ENCODE measurements around the gene TLNRD1.

Gene TLNRD1

GRCh38 chr15:81043281-81043934, 42.7 kb downstream of the TLNRD1 start:
- Histone ChIP-seq H3K4me1 (ENCODE audit: insufficient read depth, low read length, severe bottlenecking) (no peaks in the 10 kb centered on the region), H3K4me3 (ENCODE audit: low read depth, low read length, poor library complexity, severe bottlenecking) (no peak overlapping the region), H3K27ac (ENCODE audit: low read depth, low read length, poor library complexity, severe bottlenecking) (no peak overlapping the region), H3K27me3 (ENCODE audit: insufficient read depth, low read length) (no peaks in the 10 kb centered on the region; the same call in 1 of the 2 replicates), H4K20me1 (ENCODE audit: insufficient read depth, low read length) (no peaks in the 10 kb centered on the region), H3K9ac (ENCODE audit: low read length) (no peak overlapping the region), H3K4me2 (ENCODE audit: low read length) (no peak overlapping the region), H2AFZ (ENCODE audit: low read length) (no peak overlapping the region), H3K9me2 (ENCODE audit: low read depth, low read length) (no peaks in the 10 kb centered on the region), H3F3A (ENCODE audit: insufficient read depth, low read length) (no peaks in the 10 kb centered on the region), H3K79me2 (ENCODE audit: insufficient read depth, low read length) (no peaks in the 10 kb centered on the region), H3K36me3 (ENCODE audit: insufficient read depth, low read length) (no peaks in the 10 kb centered on the region), H3K9me3 (ENCODE audit: low read length) (no peaks in the 10 kb centered on the region)
- TF ChIP-seq EZH2 (IDR thresholded peaks at IDR 0.05; ENCODE audit: borderline replicate concordance, low read length), result no peak
- no peak for TF ChIP-seq CTCF (IDR thresholded peaks at IDR 0.05; ENCODE audit: low read length)

GRCh38 chr15:81043935-81044575, 43.3 kb downstream of the TLNRD1 start:
- Histone ChIP-seq H4K20me1 (ENCODE audit: insufficient read depth, low read length) (no peaks in the 10 kb centered on the region), H3K4me3 (ENCODE audit: low read depth, low read length, poor library complexity, severe bottlenecking) (no peak overlapping the region), H2AFZ (ENCODE audit: low read length) (no peak overlapping the region), H3K4me1 (ENCODE audit: insufficient read depth, low read length, severe bottlenecking) (no peaks in the 10 kb centered on the region), H3F3A (ENCODE audit: insufficient read depth, low read length) (no peaks in the 10 kb centered on the region), H3K9ac (ENCODE audit: low read length) (no peak overlapping the region), H3K9me2 (ENCODE audit: low read depth, low read length) (no peaks in the 10 kb centered on the region), H3K27ac (ENCODE audit: low read depth, low read length, poor library complexity, severe bottlenecking) (no peak overlapping the region), H3K27me3 (ENCODE audit: insufficient read depth, low read length) (no peaks in the 10 kb centered on the region; the same call in 1 of the 2 replicates), H3K79me2 (ENCODE audit: insufficient read depth, low read length) (no peaks in the 10 kb centered on the region), H3K9me3 (ENCODE audit: low read length) (no peaks in the 10 kb centered on the region), H3K36me3 (ENCODE audit: insufficient read depth, low read length) (no peaks in the 10 kb centered on the region), H3K4me2 (ENCODE audit: low read length) (no peak overlapping the region)
- TF ChIP-seq EZH2 (IDR thresholded peaks at IDR 0.05; ENCODE audit: borderline replicate concordance, low read length) (no peak), CTCF (IDR thresholded peaks at IDR 0.05; ENCODE audit: low read length) (no peak)

- Histone ChIP-seq H4K20me1 (ENCODE audit: insufficient read depth, low read length) (no peaks in the 10 kb centered on the region), H3K9me2 (ENCODE audit: low read depth, low read length) (no peaks in the 10 kb centered on the region), H3F3A (ENCODE audit: insufficient read depth, low read length) (no peaks in the 10 kb centered on the region), H3K4me3 (ENCODE audit: low read depth, low read length, poor library complexity, severe bottlenecking) (no peak overlapping the region), H3K27me3 (ENCODE audit: insufficient read depth, low read length) (no peaks in the 10 kb centered on the region), H3K9me3 (ENCODE audit: low read length) (no peaks in the 10 kb centered on the region), H3K4me1 (ENCODE audit: insufficient read depth, low read length, severe bottlenecking) (no peaks in the 10 kb centered on the region), H3K27ac (ENCODE audit: low read depth, low read length, poor library complexity, severe bottlenecking) (no peak overlapping the region), H3K36me3 (ENCODE audit: insufficient read depth, low read length) (no peaks in the 10 kb centered on the region), H3K9ac (ENCODE audit: low read length) (no peak overlapping the region), H3K79me2 (ENCODE audit: insufficient read depth, low read length) (no peaks in the 10 kb centered on the region), H2AFZ (ENCODE audit: low read length) (no peak overlapping the region), H3K4me2 (ENCODE audit: low read length) (no peak overlapping the region)
- TF ChIP-seq CTCF (IDR thresholded peaks at IDR 0.05; ENCODE audit: low read length), result no peak
- no peak for TF ChIP-seq EZH2 (IDR thresholded peaks at IDR 0.05; ENCODE audit: borderline replicate concordance, low read length)
These were observed 45.6 kb downstream of the TLNRD1 start for GRCh38 chr15:81046290-81046689.

Data from OCI-LY1 (cell line).